Measurements from ENCODE around the gene ADGRV1.

DNA sequence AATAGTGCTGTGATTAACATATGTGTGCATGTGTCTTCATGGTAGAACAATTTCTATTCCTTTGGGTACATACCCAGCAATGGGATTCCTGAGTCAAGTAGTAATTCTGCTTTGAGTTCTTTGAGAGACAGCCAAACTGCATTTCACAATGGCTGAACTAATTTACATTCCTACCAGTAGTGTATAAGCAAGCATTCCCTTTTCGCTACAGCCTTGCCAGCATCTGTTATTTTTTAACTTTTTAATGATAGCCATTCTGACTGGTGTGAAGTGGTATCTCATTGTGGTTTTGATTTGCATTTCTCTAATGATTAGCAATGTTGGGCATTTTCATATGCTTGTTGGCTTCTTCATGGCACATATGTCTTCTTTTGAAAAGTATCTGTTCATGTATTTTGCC, 516.0 kb downstream of the ADGRV1 start:
- TF ChIP-seq, protein P1, sequence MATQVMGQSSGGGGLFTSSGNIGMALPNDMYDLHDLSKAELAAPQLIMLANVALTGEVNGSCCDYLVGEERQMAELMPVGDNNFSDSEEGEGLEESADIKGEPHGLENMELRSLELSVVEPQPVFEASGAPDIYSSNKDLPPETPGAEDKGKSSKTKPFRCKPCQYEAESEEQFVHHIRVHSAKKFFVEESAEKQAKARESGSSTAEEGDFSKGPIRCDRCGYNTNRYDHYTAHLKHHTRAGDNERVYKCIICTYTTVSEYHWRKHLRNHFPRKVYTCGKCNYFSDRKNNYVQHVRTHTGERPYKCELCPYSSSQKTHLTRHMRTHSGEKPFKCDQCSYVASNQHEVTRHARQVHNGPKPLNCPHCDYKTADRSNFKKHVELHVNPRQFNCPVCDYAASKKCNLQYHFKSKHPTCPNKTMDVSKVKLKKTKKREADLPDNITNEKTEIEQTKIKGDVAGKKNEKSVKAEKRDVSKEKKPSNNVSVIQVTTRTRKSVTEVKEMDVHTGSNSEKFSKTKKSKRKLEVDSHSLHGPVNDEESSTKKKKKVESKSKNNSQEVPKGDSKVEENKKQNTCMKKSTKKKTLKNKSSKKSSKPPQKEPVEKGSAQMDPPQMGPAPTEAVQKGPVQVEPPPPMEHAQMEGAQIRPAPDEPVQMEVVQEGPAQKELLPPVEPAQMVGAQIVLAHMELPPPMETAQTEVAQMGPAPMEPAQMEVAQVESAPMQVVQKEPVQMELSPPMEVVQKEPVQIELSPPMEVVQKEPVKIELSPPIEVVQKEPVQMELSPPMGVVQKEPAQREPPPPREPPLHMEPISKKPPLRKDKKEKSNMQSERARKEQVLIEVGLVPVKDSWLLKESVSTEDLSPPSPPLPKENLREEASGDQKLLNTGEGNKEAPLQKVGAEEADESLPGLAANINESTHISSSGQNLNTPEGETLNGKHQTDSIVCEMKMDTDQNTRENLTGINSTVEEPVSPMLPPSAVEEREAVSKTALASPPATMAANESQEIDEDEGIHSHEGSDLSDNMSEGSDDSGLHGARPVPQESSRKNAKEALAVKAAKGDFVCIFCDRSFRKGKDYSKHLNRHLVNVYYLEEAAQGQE (IDR thresholded peaks at IDR 0.05; ENCODE audit: insufficient read depth in 1 of 2, low read depth in 2 of 2, low read length in 2 of 2) = no peak
- TF ChIP-seq POLR2AphosphoS5 (IDR thresholded peaks at IDR 0.05; ENCODE audit: low read depth, low read length) = no peak
- TF ChIP-seq TAF1 (IDR thresholded peaks at IDR 0.05; ENCODE audit: borderline replicate concordance, insufficient read depth, low read length) = no peak
- TF ChIP-seq SIN3A (IDR thresholded peaks at IDR 0.05; ENCODE audit: borderline replicate concordance, insufficient read depth, low read length) = no peak
- no peak for TF ChIP-seq FOXP2 (optimal IDR thresholded peaks at IDR 0.05; ENCODE audit: borderline replicate concordance, extremely low read depth, extremely low read length, insufficient read depth)

Measured in PFSK-1 (cell line).